Bronchial epithelial cell (primary cell): ENCODE measurements around the gene GREM2. TPM values are rescaled to one million over a fixed set of nuclear protein-coding genes. Genes with fewer than 3 reads are reported as not detected.

Experiments used
- DNase-seq: peaks from one replicate; pipeline ENCODE4 v3.0.0-alpha.2; 2010; ENCODE audit warnings: low read depth
- FAIRE-seq: peaks from 2 replicates; lab custom pipeline; 2011; peaks lifted over from hg19 to GRCh38; lab: Jason Lieb, UNC
- H3K27me3 ChIP-seq: 2 replicates; pipeline ENCODE4 v1.5.1; 2011; ENCODE audit warnings: low read length; ENCODE audit not compliant: control insufficient read depth, insufficient read depth
- H3K36me3 ChIP-seq: 2 replicates; pipeline ENCODE4 v1.5.1; 2011; ENCODE audit warnings: low read length; ENCODE audit not compliant: control insufficient read depth, insufficient read depth
- H3K4me3 ChIP-seq: 2 replicates; pipeline ENCODE4 v1.5.1; 2011; ENCODE audit warnings: mild to moderate bottlenecking, low read depth, low read length, control low read depth
- total RNA-seq: library from RNA; depleted of rRNA; stranded (reverse); fragments of >200 nt; gene quantifications from 2 replicates; pipeline ENCODE4 v1.2.1, GENCODE V29; 2014
- TF ChIP-seq, protein P1 (sequence below): IDR thresholded peaks from 2 replicates; pipeline ENCODE4 v1.5.1; 2011; ENCODE audit warnings: mild to moderate bottlenecking, moderate library complexity, low read length, control low read depth, inconsistent platforms; ENCODE audit not compliant: insufficient read depth, severe bottlenecking

Gene GREM2
- total RNA-seq, 1 donor from 2014 or later = not detected

DNA sequence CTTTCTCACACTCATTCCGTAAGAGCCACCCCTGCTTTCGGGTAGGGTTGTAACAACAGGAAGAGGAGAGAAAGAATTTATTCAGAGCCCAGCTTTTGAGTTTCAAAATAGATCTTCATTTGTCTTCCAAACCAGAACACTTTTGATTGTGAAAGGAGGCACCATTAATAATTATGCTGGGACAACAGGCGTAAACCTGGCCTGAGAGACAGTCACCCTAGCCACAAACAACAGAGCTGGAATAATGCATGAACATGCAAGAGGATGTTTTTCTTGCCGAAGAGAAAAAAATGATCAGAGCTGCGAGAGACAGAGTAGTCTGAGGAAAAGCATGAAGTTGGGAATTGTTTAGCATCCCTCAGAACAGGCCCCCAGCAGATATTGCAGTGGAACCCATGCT, 18.5 kb upstream of the GREM2 start:
- Histone ChIP-seq H3K27me3 (no peaks in the 10 kb centered on the region), H3K36me3 (no peaks in the 10 kb centered on the region), H3K4me3 (no peak overlapping the region)
- no peak for DNase-seq
- no peak for FAIRE-seq
- TF ChIP-seq, protein P1, sequence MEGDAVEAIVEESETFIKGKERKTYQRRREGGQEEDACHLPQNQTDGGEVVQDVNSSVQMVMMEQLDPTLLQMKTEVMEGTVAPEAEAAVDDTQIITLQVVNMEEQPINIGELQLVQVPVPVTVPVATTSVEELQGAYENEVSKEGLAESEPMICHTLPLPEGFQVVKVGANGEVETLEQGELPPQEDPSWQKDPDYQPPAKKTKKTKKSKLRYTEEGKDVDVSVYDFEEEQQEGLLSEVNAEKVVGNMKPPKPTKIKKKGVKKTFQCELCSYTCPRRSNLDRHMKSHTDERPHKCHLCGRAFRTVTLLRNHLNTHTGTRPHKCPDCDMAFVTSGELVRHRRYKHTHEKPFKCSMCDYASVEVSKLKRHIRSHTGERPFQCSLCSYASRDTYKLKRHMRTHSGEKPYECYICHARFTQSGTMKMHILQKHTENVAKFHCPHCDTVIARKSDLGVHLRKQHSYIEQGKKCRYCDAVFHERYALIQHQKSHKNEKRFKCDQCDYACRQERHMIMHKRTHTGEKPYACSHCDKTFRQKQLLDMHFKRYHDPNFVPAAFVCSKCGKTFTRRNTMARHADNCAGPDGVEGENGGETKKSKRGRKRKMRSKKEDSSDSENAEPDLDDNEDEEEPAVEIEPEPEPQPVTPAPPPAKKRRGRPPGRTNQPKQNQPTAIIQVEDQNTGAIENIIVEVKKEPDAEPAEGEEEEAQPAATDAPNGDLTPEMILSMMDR = no peak

- FAIRE-seq = no peak
- DNase-seq = peak; percentile 7
- Histone ChIP-seq H3K4me3 (no peak overlapping the region), H3K36me3 (no peaks in the 10 kb centered on the region), H3K27me3 (no peaks in the 10 kb centered on the region)
- TF ChIP-seq, protein P1 = no peak
Observed at GRCh38 chr1:240621249-240621648, 9.3 kb upstream of the GREM2 start.

DNA sequence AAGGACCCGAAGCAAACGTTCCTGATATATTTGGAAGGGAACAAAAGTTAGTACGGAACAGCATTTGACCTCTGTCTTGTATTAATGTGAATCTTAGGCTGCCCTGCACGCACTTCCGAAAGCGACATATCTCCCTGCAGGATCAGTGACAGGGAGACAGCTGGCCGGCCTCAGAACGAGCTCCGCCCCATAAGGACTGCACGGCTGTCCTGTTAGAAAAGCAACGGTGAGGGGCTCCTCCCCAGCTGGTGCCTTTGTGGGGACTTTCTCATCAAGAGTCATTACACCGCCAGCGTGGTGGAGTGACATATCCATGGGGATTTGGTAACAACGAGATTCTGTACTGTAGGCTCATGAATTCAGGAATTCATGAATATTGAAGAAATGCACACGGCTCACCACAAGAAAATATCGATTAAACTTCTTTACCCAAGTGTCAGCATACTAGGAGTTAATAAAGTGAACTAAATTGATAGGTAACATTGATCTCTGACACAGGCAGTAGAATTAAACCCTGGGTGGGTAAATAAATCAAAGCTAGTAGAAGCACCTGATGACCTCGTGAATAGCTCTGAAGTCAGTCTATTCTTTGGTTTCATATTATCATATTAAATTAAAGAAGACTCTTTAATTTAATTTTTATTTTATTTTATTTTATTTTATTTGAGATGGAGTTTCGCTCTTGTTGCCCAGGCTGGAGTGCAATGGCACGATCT, 8.1 kb upstream of the GREM2 start:
- no peak for DNase-seq
- no peak for FAIRE-seq
- TF ChIP-seq, protein P1 = no peak
- no peak overlapping the region for H3K4me3 ChIP-seq
- no peaks in the 10 kb centered on the region for H3K27me3 ChIP-seq
- no peaks in the 10 kb centered on the region for H3K36me3 ChIP-seq

- Histone ChIP-seq H3K36me3 (no peaks in the 10 kb centered on the region), H3K4me3 (no peak overlapping the region), H3K27me3 (no peaks in the 10 kb centered on the region)
- TF ChIP-seq, protein P1 = no peak
- FAIRE-seq (no peak), DNase-seq (no peak)
Observed at GRCh38 chr1:240619357-240619756, 7.4 kb upstream of the GREM2 start.

- Histone ChIP-seq H3K27me3 (no peaks in the 10 kb centered on the region), H3K36me3 (no peaks in the 10 kb centered on the region), H3K4me3 (no peak overlapping the region)
- no peak for FAIRE-seq
- no peak for DNase-seq
- TF ChIP-seq, protein P1 = no peak
Observed at GRCh38 chr1:240618946-240619345, 7.0 kb upstream of the GREM2 start.

- FAIRE-seq (no peak), DNase-seq (no peak)
- Histone ChIP-seq H3K27me3 (peaks cover 1% of the 10 kb centered on the region), H3K36me3 (no peaks in the 10 kb centered on the region), H3K4me3 (no peak overlapping the region)
- TF ChIP-seq, protein P1 = no peak
Observed at GRCh38 chr1:240616018-240616417, 4.1 kb upstream of the GREM2 start.
